HCT116 (cell line): ENCODE measurements around the gene MRPS2. TPM values are rescaled to one million over a fixed set of nuclear protein-coding genes. Genes with fewer than 3 reads are reported as not detected.

ENCODE experiments used
- ATAC-seq: fragments of 200-7000 bp; cut with Tn5 transposase; 2 replicates; pipeline ENCODE4 v1.9.1; 2020; ENCODE audit warnings: mild to moderate bottlenecking, moderate library complexity
- BruUV-seq: library from RNA; stranded (reverse); fragments of 400-500 nt; replicated peaks from 2 replicates; lab custom pipeline; 2021; lab: Mats Ljungman, UMichigan
- CTCF ChIA-PET: fragments of 300-600 bp; sonication (Branson Sonifier 250); formaldehyde crosslinking; loops from one replicate; lab custom pipeline; 2021; ENCODE audit warnings: antibody characterized with exemption; lab: Charles Lee
- POLR2A ChIA-PET: fragments of 300-600, 350-600 bp; sonication (Branson Sonifier 250); formaldehyde crosslinking; loops from one replicate; lab custom pipeline; 2021; ENCODE audit warnings: antibody characterized with exemption; lab: Charles Lee
- RAD21 ChIA-PET, 2 experiments: fragments of 300-600 bp; sonication (Branson Sonifier 250); formaldehyde crosslinking; loops; one replicate each; lab custom pipeline; 2023; ENCODE audit warnings: low total read pairs in 2 of 2; ENCODE audit not compliant: uncharacterized antibody in 2 of 2, unreplicated experiment in 2 of 2, low non-redundant PET in 1 of 2; lab: Charles Lee
- DNase-seq: peaks from one replicate; pipeline ENCODE4 v3.0.0-alpha.2; 2010; ENCODE audit warnings: low read depth, low spot score
- H2AFZ ChIP-seq: fragments of 200-600 bp; shearing (Covaris generic), sonication (generic); 2 replicates; pipeline ENCODE4 v1.6.1; 2017; ENCODE audit warnings: low read depth, mixed run types, mixed read lengths, antibody characterized with exemption, low read length; ENCODE audit not compliant: poor library complexity, severe bottlenecking
- H3K27ac ChIP-seq: 2 replicates; pipeline ENCODE4 v1.5.1; 2012; ENCODE audit warnings: low read depth, low read length
- H3K27me3 ChIP-seq: fragments of 200-600 bp; sonication (generic); 2 replicates; pipeline ENCODE4 v1.6.1; 2016; ENCODE audit warnings: mixed run types, low read length, mixed read lengths; ENCODE audit not compliant: insufficient read depth
- H3K36me3 ChIP-seq, 2 experiments: fragments of 200-500 bp in 1 of 2; fragments of 200-600 bp in 1 of 2; sonication (Bioruptor generic) in 1 of 2; sonication (generic) in 1 of 2; 2 replicates each; pipeline versions ENCODE4 v1.5.1 to v1.6.1; 2014 to 2016; ENCODE audit warnings: low read length in 2 of 2, inconsistent platforms in 1 of 2, mixed read lengths in 1 of 2, mixed run types in 1 of 2; ENCODE audit not compliant: insufficient read depth in 2 of 2, control insufficient read depth in 1 of 2
- H3K4me1 ChIP-seq, 2 experiments: fragments of 200-600 bp in 1 of 2; sonication (generic) in 1 of 2; 2 replicates each; pipeline versions ENCODE4 v1.5.1 to v1.6.1; 2012 to 2017; ENCODE audit warnings: low read length in 2 of 2, inconsistent platforms in 1 of 2, mild to moderate bottlenecking in 1 of 2, mixed read lengths in 1 of 2, mixed run types in 1 of 2, moderate library complexity in 1 of 2; ENCODE audit not compliant: insufficient read depth in 2 of 2, control insufficient read depth in 1 of 2
- H3K4me2 ChIP-seq: fragments of 200-600 bp; sonication (generic); 2 replicates; pipeline ENCODE4 v1.6.1; 2017; ENCODE audit warnings: mixed run types, low read length, mixed read lengths
- H3K4me3 ChIP-seq, 2 experiments: fragments of 200-600 bp in 1 of 2; sonication (generic) in 1 of 2; replicated peaks in 1 of 2; 2 replicates each; pipeline ENCODE4 v1.5.1; 2011 to 2016; ENCODE audit warnings: low read length in 2 of 2, control low read depth in 1 of 2, low read depth in 1 of 2, mild to moderate bottlenecking in 1 of 2, mixed read lengths in 1 of 2, mixed run types in 1 of 2
- H3K79me2 ChIP-seq: fragments of 200-600 bp; sonication (generic); 2 replicates; pipeline ENCODE4 v1.6.1; 2017; ENCODE audit warnings: mild to moderate bottlenecking, mixed run types, low read length, moderate library complexity, mixed read lengths; ENCODE audit not compliant: insufficient read depth
- H3K9ac ChIP-seq: fragments of 200-600 bp; sonication (generic); 2 replicates; pipeline ENCODE4 v1.6.1; 2016; ENCODE audit warnings: low read length, mixed read lengths
- H3K9me2 ChIP-seq: fragments of 200-600 bp; sonication (generic), shearing (Covaris generic); 2 replicates; pipeline ENCODE4 v1.6.1; 2017; ENCODE audit warnings: mixed run types, mild to moderate bottlenecking, moderate library complexity; ENCODE audit not compliant: insufficient read depth
- H3K9me3 ChIP-seq, 2 experiments: fragments of 200-500 bp in 1 of 2; fragments of 200-600 bp in 1 of 2; sonication (Bioruptor generic) in 1 of 2; sonication (generic) in 1 of 2; 2 replicates each; pipeline ENCODE4 v1.6.1; 2014 to 2017; ENCODE audit warnings: low read length in 2 of 2, mixed read lengths in 2 of 2, inconsistent platforms in 1 of 2, low read depth in 1 of 2, mild to moderate bottlenecking in 1 of 2, mixed run types in 1 of 2, moderate library complexity in 1 of 2; ENCODE audit not compliant: control insufficient read depth in 1 of 2, insufficient read depth in 1 of 2
- H4K20me1 ChIP-seq: fragments of 200-600 bp; sonication (generic), shearing (Covaris generic); 2 replicates; pipeline ENCODE4 v1.6.1; 2017; ENCODE audit warnings: mixed run types, mild to moderate bottlenecking, moderate library complexity; ENCODE audit not compliant: insufficient read depth
- CBX3 ChIP-seq: IDR thresholded peaks from 2 replicates; pipeline ENCODE4 v1.6.1; 2012; ENCODE audit warnings: low read depth
- CEBPB ChIP-seq: IDR thresholded peaks from 2 replicates; pipeline ENCODE4 v1.6.1; 2012; ENCODE audit warnings: low read depth
- CTCF ChIP-seq, 3 experiments: fragments of 200-600 bp in 1 of 3; sonication (generic) in 1 of 3; IDR thresholded peaks in 2 of 3; conservative IDR thresholded peaks in 1 of 3; 2 replicates each; pipeline ENCODE4 v1.5.1; 2012 to 2017; ENCODE audit warnings: low read depth in 2 of 3, low read length in 2 of 3, antibody characterized with exemption in 1 of 3, borderline replicate concordance in 1 of 3, control low read depth in 1 of 3, mild to moderate bottlenecking in 1 of 3, mixed read lengths in 1 of 3, mixed run types in 1 of 3, moderate library complexity in 1 of 3; ENCODE audit not compliant: insufficient read depth in 1 of 3
- EGR1 ChIP-seq: IDR thresholded peaks from 2 replicates; pipeline ENCODE4 v1.6.1; 2012; ENCODE audit warnings: low read depth
- ELF1 ChIP-seq: IDR thresholded peaks from 2 replicates; pipeline ENCODE4 v1.6.1; 2012; ENCODE audit warnings: low read depth, borderline replicate concordance
- EZH2 ChIP-seq: fragments of 200-600 bp; sonication (generic); IDR thresholded peaks from 2 replicates; pipeline ENCODE4 v1.6.1; 2017; ENCODE audit warnings: antibody characterized with exemption, mixed run types
- EZH2phosphoT487 ChIP-seq: fragments of 200-600 bp; IDR thresholded peaks from 2 replicates; pipeline ENCODE4 v1.6.1; 2018; ENCODE audit warnings: antibody characterized with exemption, borderline replicate concordance
- FOSL1 ChIP-seq: IDR thresholded peaks from 2 replicates; pipeline ENCODE4 v1.6.1; 2012; ENCODE audit warnings: low read depth
- JUND ChIP-seq: IDR thresholded peaks from 2 replicates; pipeline ENCODE4 v1.6.1; 2012
- MAX ChIP-seq: IDR thresholded peaks from 2 replicates; pipeline ENCODE4 v1.6.1; 2012
- POLR2A ChIP-seq: IDR thresholded peaks from 2 replicates; pipeline ENCODE4 v1.7.0; 2011; ENCODE audit warnings: borderline replicate concordance; ENCODE audit not compliant: insufficient read depth, insufficient read length; ENCODE audit errors: extremely low read depth
- RAD21 ChIP-seq: IDR thresholded peaks from 2 replicates; pipeline ENCODE4 v1.6.1; 2012; ENCODE audit warnings: low read depth, mild to moderate bottlenecking
- SIN3A ChIP-seq: IDR thresholded peaks from 2 replicates; pipeline ENCODE4 v1.6.1; 2012; ENCODE audit warnings: low read depth
- SP1 ChIP-seq: IDR thresholded peaks from 2 replicates; pipeline ENCODE4 v1.6.1; 2012; ENCODE audit warnings: low read depth
- SRF ChIP-seq: IDR thresholded peaks from 2 replicates; pipeline ENCODE4 v1.6.1; 2012; ENCODE audit warnings: low read depth
- TCF7L2 ChIP-seq: IDR thresholded peaks from 2 replicates; pipeline ENCODE4 v1.7.0; 2011; ENCODE audit warnings: borderline replicate concordance, inconsistent platforms; ENCODE audit not compliant: insufficient read depth, insufficient read length; ENCODE audit errors: extremely low read depth
- YY1 ChIP-seq: IDR thresholded peaks from 2 replicates; pipeline ENCODE4 v1.6.1; 2011; ENCODE audit warnings: low read length, low read depth, moderate library complexity, mild to moderate bottlenecking; ENCODE audit not compliant: insufficient replicate concordance; ENCODE audit errors: extremely low read depth
- ZFX ChIP-seq: fragments of 450-650 bp; IDR thresholded peaks from 2 replicates; pipeline ENCODE4 v1.6.1; 2017
- ZNF274 ChIP-seq: fragments of 200-500 bp; sonication (Bioruptor generic); IDR thresholded peaks from 2 replicates; pipeline ENCODE4 v1.6.1; 2014; ENCODE audit warnings: mild to moderate bottlenecking, low read depth, low read length, inconsistent platforms
- intact Hi-C: fragments of 100-400 bp; cut with micrococcal nuclease; formaldehyde crosslinking; loops from 2 replicates; pipeline ENCODE4 v1.10.0; 2022
- total RNA-seq: library from RNA; stranded (reverse); gene quantifications from one replicate; pipeline ENCODE4 v1.2.1, GENCODE V29; 2021; ENCODE audit not compliant: unreplicated experiment
- TF ChIP-seq, protein P1 (sequence below): IDR thresholded peaks from 2 replicates; pipeline ENCODE4 v1.6.1; 2012; ENCODE audit warnings: low read depth
- TF ChIP-seq, protein P2 (sequence below): IDR thresholded peaks from 2 replicates; pipeline ENCODE4 v1.6.1; 2012
- TF ChIP-seq, protein P3 (sequence below): IDR thresholded peaks from 2 replicates; pipeline ENCODE4 v1.6.1; 2011; ENCODE audit warnings: mild to moderate bottlenecking, low read length, moderate library complexity; ENCODE audit not compliant: insufficient replicate concordance; ENCODE audit errors: extremely low read depth

Gene MRPS2
- total RNA-seq, 1 experiment from 2014 or later = 85.1 TPM

GRCh38 chr9:135463140-135463539 is 37.3 kb upstream of the MRPS2 start:
- H4K20me1 ChIP-seq = no peaks in the 10 kb centered on the region
- peak overlapping the region in 1 of 2 experiments; percentile 39; a peak in 2 of 4 replicates for H3K4me3 ChIP-seq
- H3K27me3 ChIP-seq = no peaks in the 10 kb centered on the region
- intact Hi-C loops = no loop called here
- POLR2A ChIA-PET = no interaction called here
- RAD21 ChIA-PET = no interaction called here
- no peaks in the 10 kb centered on the region for H3K79me2 ChIP-seq
- H3K4me2 ChIP-seq = peak overlapping the region; percentile 72
- H2AFZ ChIP-seq = no peak overlapping the region
- ATAC-seq (peak; percentile 92), DNase-seq (peak; percentile 89)
- peaks cover 38 to 59% of the 10 kb centered on the region in 2 experiments for H3K4me1 ChIP-seq
- no peaks in the 10 kb centered on the region for H3K36me3 ChIP-seq
- H3K9me2 ChIP-seq = no peaks in the 10 kb centered on the region
- no TSS peak for BruUV-seq
- H3K9ac ChIP-seq = peak overlapping the region; percentile 48
- CTCF ChIA-PET = interaction anchor here (1.0 to 1.3 kb wide), 2 partner anchors 10 to 14 kb away, joined by 4 read pairs; no protein-coding TSS in a partner anchor
- H3K9me3 ChIP-seq = no peaks in the 10 kb centered on the region
- H3K27ac ChIP-seq = peak overlapping the region; percentile 95
- TF ChIP-seq JUND (peak; percentile 95), EZH2 (no peak), TCF7L2 (no peak), SRF (0 out of 2 replicates have a peak, but pooled peaks have one; percentile 42), YY1 (no peak), ELF1 (no peak), CBX3 (peak; percentile 81; the same call in 1 of the 2 replicates), SIN3A (no peak; the same call in 1 of the 2 replicates), RAD21 (peak; percentile 46), CEBPB (peak; percentile 84), POLR2A (no peak), SP1 (peak; percentile 89), FOSL1 (peak; percentile 96), EZH2phosphoT487 (no peak), EGR1 (no peak), ZNF274 (no peak), MAX (peak; percentile 91), ZFX (no peak), CTCF (IDR thresholded peaks at IDR 0.05 in 2 of 3, conservative IDR thresholded peaks at IDR 0.05 in 1 of 3; ENCODE audit: borderline replicate concordance in 1 of 3, insufficient read depth in 1 of 3, low read depth in 2 of 3, low read length in 2 of 3) (no peak)
- TF ChIP-seq, protein P1, sequence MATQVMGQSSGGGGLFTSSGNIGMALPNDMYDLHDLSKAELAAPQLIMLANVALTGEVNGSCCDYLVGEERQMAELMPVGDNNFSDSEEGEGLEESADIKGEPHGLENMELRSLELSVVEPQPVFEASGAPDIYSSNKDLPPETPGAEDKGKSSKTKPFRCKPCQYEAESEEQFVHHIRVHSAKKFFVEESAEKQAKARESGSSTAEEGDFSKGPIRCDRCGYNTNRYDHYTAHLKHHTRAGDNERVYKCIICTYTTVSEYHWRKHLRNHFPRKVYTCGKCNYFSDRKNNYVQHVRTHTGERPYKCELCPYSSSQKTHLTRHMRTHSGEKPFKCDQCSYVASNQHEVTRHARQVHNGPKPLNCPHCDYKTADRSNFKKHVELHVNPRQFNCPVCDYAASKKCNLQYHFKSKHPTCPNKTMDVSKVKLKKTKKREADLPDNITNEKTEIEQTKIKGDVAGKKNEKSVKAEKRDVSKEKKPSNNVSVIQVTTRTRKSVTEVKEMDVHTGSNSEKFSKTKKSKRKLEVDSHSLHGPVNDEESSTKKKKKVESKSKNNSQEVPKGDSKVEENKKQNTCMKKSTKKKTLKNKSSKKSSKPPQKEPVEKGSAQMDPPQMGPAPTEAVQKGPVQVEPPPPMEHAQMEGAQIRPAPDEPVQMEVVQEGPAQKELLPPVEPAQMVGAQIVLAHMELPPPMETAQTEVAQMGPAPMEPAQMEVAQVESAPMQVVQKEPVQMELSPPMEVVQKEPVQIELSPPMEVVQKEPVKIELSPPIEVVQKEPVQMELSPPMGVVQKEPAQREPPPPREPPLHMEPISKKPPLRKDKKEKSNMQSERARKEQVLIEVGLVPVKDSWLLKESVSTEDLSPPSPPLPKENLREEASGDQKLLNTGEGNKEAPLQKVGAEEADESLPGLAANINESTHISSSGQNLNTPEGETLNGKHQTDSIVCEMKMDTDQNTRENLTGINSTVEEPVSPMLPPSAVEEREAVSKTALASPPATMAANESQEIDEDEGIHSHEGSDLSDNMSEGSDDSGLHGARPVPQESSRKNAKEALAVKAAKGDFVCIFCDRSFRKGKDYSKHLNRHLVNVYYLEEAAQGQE = no peak
- TF ChIP-seq, protein P2, sequence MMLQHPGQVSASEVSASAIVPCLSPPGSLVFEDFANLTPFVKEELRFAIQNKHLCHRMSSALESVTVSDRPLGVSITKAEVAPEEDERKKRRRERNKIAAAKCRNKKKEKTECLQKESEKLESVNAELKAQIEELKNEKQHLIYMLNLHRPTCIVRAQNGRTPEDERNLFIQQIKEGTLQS = no peak
- TF ChIP-seq, protein P3, sequence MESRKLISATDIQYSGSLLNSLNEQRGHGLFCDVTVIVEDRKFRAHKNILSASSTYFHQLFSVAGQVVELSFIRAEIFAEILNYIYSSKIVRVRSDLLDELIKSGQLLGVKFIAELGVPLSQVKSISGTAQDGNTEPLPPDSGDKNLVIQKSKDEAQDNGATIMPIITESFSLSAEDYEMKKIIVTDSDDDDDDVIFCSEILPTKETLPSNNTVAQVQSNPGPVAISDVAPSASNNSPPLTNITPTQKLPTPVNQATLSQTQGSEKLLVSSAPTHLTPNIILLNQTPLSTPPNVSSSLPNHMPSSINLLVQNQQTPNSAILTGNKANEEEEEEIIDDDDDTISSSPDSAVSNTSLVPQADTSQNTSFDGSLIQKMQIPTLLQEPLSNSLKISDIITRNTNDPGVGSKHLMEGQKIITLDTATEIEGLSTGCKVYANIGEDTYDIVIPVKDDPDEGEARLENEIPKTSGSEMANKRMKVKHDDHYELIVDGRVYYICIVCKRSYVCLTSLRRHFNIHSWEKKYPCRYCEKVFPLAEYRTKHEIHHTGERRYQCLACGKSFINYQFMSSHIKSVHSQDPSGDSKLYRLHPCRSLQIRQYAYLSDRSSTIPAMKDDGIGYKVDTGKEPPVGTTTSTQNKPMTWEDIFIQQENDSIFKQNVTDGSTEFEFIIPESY = no peak
